OCI-LY7 (cell line): ENCODE measurements around the gene CFAP20. TPM values are rescaled to one million over a fixed set of nuclear protein-coding genes. Genes with fewer than 3 reads are reported as not detected.
"Not testable (repeated sequence)": the region's sequence is repeated elsewhere in the genome, so short reads cannot be mapped to it uniquely, and the experiment has no call there.

Experiments
- BruUV-seq: library from RNA; stranded (reverse); fragments of 400-500 nt; replicated peaks from 2 replicates; lab custom pipeline; 2021; lab: Mats Ljungman, UMichigan
- CTCF ChIA-PET: fragments of 300-600 bp; sonication (Branson Sonifier 250); formaldehyde crosslinking; loops from one replicate; lab custom pipeline; 2022; ENCODE audit warnings: antibody characterized with exemption; ENCODE audit not compliant: unreplicated experiment; lab: Charles Lee
- POLR2A ChIA-PET: fragments of 300-600 bp; sonication (Branson Sonifier 250); formaldehyde crosslinking; loops from one replicate; lab custom pipeline; 2022; ENCODE audit warnings: antibody characterized with exemption; lab: Charles Lee
- DNase-seq: peaks from one replicate; pipeline ENCODE4 v3.0.0-alpha.2; 2015; ENCODE audit warnings: low spot score
- H2AFZ ChIP-seq: fragments of 200-600 bp; sonication (generic), shearing (Covaris generic); 2 replicates; pipeline ENCODE4 v1.6.1; 2014; ENCODE audit warnings: mild to moderate bottlenecking, antibody characterized with exemption, low read length, moderate library complexity
- H3K27ac ChIP-seq: fragments of 200-600 bp; sonication (generic); 2 replicates; pipeline ENCODE4 v1.5.1; 2014; ENCODE audit warnings: mixed run types, low read depth, mild to moderate bottlenecking, moderate library complexity, low read length, inconsistent platforms; ENCODE audit not compliant: poor library complexity, severe bottlenecking
- H3K36me3 ChIP-seq: fragments of 200-600 bp; sonication (generic); 2 replicates; pipeline ENCODE4 v1.6.1; 2014; ENCODE audit warnings: mild to moderate bottlenecking, antibody characterized with exemption, low read length, moderate library complexity, mixed read lengths; ENCODE audit not compliant: insufficient read depth
- H3K4me1 ChIP-seq: fragments of 200-600 bp; sonication (generic); 2 replicates; pipeline ENCODE4 v1.5.1; 2014; ENCODE audit warnings: mild to moderate bottlenecking, low read length; ENCODE audit not compliant: insufficient read depth, poor library complexity, severe bottlenecking
- H3K4me2 ChIP-seq: fragments of 200-600 bp; sonication (generic); 2 replicates; pipeline ENCODE4 v1.6.1; 2014; ENCODE audit warnings: mild to moderate bottlenecking, low read length
- H3K4me3 ChIP-seq: fragments of 200-600 bp; sonication (generic); 2 replicates; pipeline ENCODE4 v1.5.1; 2014; ENCODE audit warnings: mild to moderate bottlenecking, low read depth, low read length; ENCODE audit not compliant: poor library complexity, severe bottlenecking
- H3K79me2 ChIP-seq: fragments of 200-600 bp; sonication (generic); 2 replicates; pipeline ENCODE4 v1.6.1; 2016; ENCODE audit warnings: low read depth, mild to moderate bottlenecking, low read length, moderate library complexity, mixed read lengths; ENCODE audit not compliant: insufficient read depth
- H3K9me2 ChIP-seq: fragments of 200-600 bp; sonication (generic); 2 replicates; pipeline ENCODE4 v1.6.1; 2016; ENCODE audit warnings: mild to moderate bottlenecking, low read length, mixed read lengths; ENCODE audit not compliant: insufficient read depth
- H3K9me3 ChIP-seq: fragments of 200-600 bp; sonication (generic); 2 replicates; pipeline ENCODE4 v1.6.1; 2014; ENCODE audit warnings: mild to moderate bottlenecking, mixed run types, low read length, mixed read lengths
- H4K20me1 ChIP-seq: fragments of 200-600 bp; sonication (generic); 2 replicates; pipeline ENCODE4 v1.6.1; 2014; ENCODE audit warnings: mild to moderate bottlenecking, antibody characterized with exemption, low read length, moderate library complexity, mixed read lengths; ENCODE audit not compliant: insufficient read depth
- EZH2phosphoT487 ChIP-seq: fragments of 200-600 bp; sonication (generic); IDR thresholded peaks from 2 replicates; pipeline ENCODE4 v1.6.1; 2018; ENCODE audit warnings: low read depth, borderline replicate concordance, mild to moderate bottlenecking, mixed run types, antibody characterized with exemption, low read length, moderate library complexity, mixed read lengths
- intact Hi-C: fragments of 100-400 bp; cut with micrococcal nuclease; formaldehyde crosslinking; loops from one replicate; pipeline ENCODE4 v1.10.0; 2022; ENCODE audit not compliant: unreplicated experiment
- total RNA-seq, 2 experiments: library from RNA; depleted of rRNA in 1 of 2; stranded (reverse); fragments of >200 nt in 1 of 2; shearing (Covaris generic) in 1 of 2; gene quantifications; 2 replicates each; pipeline ENCODE4 v1.2.3, GENCODE V29; 2014 to 2022
- TF ChIP-seq, protein P1 (sequence below): fragments of 200-600 bp; sonication (generic); conservative IDR thresholded peaks from 2 replicates; pipeline ENCODE4 v1.5.1; 2014; ENCODE audit warnings: mild to moderate bottlenecking, antibody characterized with exemption, low read length, moderate library complexity, mixed read lengths

Gene CFAP20
- total RNA-seq, 2 experiments from 2014 or later: 46.4 to 89.2 TPM

GRCh38 chr16:58096249-58096648, 32.9 kb downstream of the CFAP20 start:
- ChIA-PET POLR2A (no interaction called here), CTCF (interaction anchor here (1.3 kb wide), 1 partner anchor 25 kb away, joined by 3 read pairs; no protein-coding TSS in a partner anchor)
- no peaks in the 10 kb centered on the region for H3K79me2 ChIP-seq
- no peaks in the 10 kb centered on the region for H3K4me1 ChIP-seq
- TF ChIP-seq EZH2phosphoT487: no peak
- TF ChIP-seq, protein P1, sequence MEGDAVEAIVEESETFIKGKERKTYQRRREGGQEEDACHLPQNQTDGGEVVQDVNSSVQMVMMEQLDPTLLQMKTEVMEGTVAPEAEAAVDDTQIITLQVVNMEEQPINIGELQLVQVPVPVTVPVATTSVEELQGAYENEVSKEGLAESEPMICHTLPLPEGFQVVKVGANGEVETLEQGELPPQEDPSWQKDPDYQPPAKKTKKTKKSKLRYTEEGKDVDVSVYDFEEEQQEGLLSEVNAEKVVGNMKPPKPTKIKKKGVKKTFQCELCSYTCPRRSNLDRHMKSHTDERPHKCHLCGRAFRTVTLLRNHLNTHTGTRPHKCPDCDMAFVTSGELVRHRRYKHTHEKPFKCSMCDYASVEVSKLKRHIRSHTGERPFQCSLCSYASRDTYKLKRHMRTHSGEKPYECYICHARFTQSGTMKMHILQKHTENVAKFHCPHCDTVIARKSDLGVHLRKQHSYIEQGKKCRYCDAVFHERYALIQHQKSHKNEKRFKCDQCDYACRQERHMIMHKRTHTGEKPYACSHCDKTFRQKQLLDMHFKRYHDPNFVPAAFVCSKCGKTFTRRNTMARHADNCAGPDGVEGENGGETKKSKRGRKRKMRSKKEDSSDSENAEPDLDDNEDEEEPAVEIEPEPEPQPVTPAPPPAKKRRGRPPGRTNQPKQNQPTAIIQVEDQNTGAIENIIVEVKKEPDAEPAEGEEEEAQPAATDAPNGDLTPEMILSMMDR: no peak
- H3K4me2 ChIP-seq: no peak overlapping the region
- H3K36me3 ChIP-seq: no peaks in the 10 kb centered on the region
- no TSS peak for BruUV-seq
- H2AFZ ChIP-seq: no peak overlapping the region
- H3K9me2 ChIP-seq: no peaks in the 10 kb centered on the region
- no peak overlapping the region for H3K27ac ChIP-seq
- H3K9me3 ChIP-seq: no peaks in the 10 kb centered on the region
- intact Hi-C loops: no loop called here
- no peaks in the 10 kb centered on the region for H4K20me1 ChIP-seq
- DNase-seq: no peak
- H3K4me3 ChIP-seq: no peak overlapping the region

DNA sequence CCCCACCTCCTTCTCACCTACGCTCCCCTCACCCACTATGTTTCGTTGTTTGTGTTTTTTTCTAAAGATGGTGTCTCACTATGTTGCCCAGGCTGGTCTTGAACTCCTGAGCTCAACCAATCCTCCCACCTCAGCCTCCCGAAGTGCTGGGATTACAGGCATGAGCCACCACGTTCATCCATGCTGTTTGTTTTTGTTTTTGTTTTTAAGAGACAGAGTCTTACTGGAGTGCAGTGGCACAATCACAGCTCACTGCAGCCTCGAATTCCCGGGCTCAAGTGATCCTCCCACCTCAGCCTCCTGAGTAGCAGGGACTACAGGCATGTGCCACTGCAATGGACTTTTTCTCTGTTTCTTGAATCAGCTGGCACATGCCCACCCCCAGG, 33.6 kb downstream of the CFAP20 start:
- H3K9me2 ChIP-seq, H2AFZ ChIP-seq, H3K36me3 ChIP-seq, CTCF ChIA-PET, BruUV-seq, H3K27ac ChIP-seq, H3K4me1 ChIP-seq, intact Hi-C loops, H3K4me2 ChIP-seq, H3K4me3 ChIP-seq, H3K9me3 ChIP-seq, H3K79me2 ChIP-seq, DNase-seq, H4K20me1 ChIP-seq: not testable (repeated sequence)
- POLR2A ChIA-PET: interaction anchor here (0.6 kb wide), 1 partner anchor 279 kb away, joined by 3 read pairs; no protein-coding TSS in a partner anchor

GRCh38 chr16:58094791-58095574, 34.2 kb downstream of the CFAP20 start:
- no TSS peak for BruUV-seq
- H3K4me2 ChIP-seq: no peak overlapping the region
- peak; percentile 18 for DNase-seq

More at GRCh38 chr16:58094791-58095574, 34.2 kb downstream of the CFAP20 start:
- Histone ChIP-seq H2AFZ (no peak overlapping the region), H3K9me3 (no peaks in the 10 kb centered on the region), H3K4me1 (no peaks in the 10 kb centered on the region), H3K9me2 (no peaks in the 10 kb centered on the region), H3K36me3 (no peaks in the 10 kb centered on the region), H3K4me3 (no peak overlapping the region), H4K20me1 (no peaks in the 10 kb centered on the region), H3K27ac (no peak overlapping the region), H3K79me2 (no peaks in the 10 kb centered on the region)
- TF ChIP-seq, protein P1: no peak
- TF ChIP-seq EZH2phosphoT487: no peak
- ChIA-PET CTCF (no interaction called here), POLR2A (interaction anchor here (0.6 kb wide), 1 partner anchor 278 kb away, joined by 3 read pairs; no protein-coding TSS in a partner anchor)
- intact Hi-C loops: no loop called here
